ENCODE results near the gene HNRNPA1. TPM values are rescaled to one million over a fixed set of nuclear protein-coding genes. Genes with fewer than 3 reads are reported as not detected.
A peak's percentile ranks its signal among the peaks of the same experiment; 100 is the strongest.

HNRNPA1 gene
- total and polyA plus RNA-seq, 9 of the 15 experiments (the other 6 are each of a cell fraction or from before 2014, with no cell fraction given) = 1,166 to 2,703 (median 1,815) TPM

GRCh38 chr12:54287261-54288157 lies 7.0 kb downstream of the HNRNPA1 start (continued):
- TF ChIP-seq PBX2 (CRISPR knock-in tag; IDR thresholded peaks at IDR 0.05; ENCODE audit: low read depth) = no peak
- TF ChIP-seq PBX2 (tag; conservative IDR thresholded peaks at IDR 0.05; ENCODE audit: low read depth) = no peak
- peak; percentile 52; the same call in 1 of the 2 replicates for TF ChIP-seq THRAP3 (IDR thresholded peaks at IDR 0.05; ENCODE audit: borderline replicate concordance)
- no peak for TF ChIP-seq PHB2 (IDR thresholded peaks at IDR 0.05; ENCODE audit: low read depth)
- TF ChIP-seq MXI1 (IDR thresholded peaks at IDR 0.05; ENCODE audit: low read depth, low read length) = 0 out of 2 replicates have a peak, but pooled peaks have one; percentile 21
- TF ChIP-seq SP1 (CRISPR knock-in tag; IDR thresholded peaks at IDR 0.05) = peak; percentile 52; the same call in 1 of the 2 replicates
- TF ChIP-seq FOSL1 (tag; conservative IDR thresholded peaks at IDR 0.05) = no peak
- TF ChIP-seq POLR2B (IDR thresholded peaks at IDR 0.05; ENCODE audit: low read depth, partially characterized antibody) = peak; percentile 88
- 0 out of 2 replicates have a peak, but pooled peaks have one; percentile 8 for TF ChIP-seq SNIP1 (IDR thresholded peaks at IDR 0.05; ENCODE audit: low read depth)
- no peak for TF ChIP-seq ZNF12 (CRISPR knock-in tag; IDR thresholded peaks at IDR 0.05)
- no peak for TF ChIP-seq RBM39 (optimal IDR thresholded peaks at IDR 0.05; ENCODE audit: low read depth, low read length)
- TF ChIP-seq ZNF407 (IDR thresholded peaks at IDR 0.05; ENCODE audit: low read depth) = no peak
- no peak for TF ChIP-seq NCOR1 (IDR thresholded peaks at IDR 0.05)
- TF ChIP-seq MTA1 (IDR thresholded peaks at IDR 0.05; ENCODE audit: borderline replicate concordance) = no peak
- TF ChIP-seq ZNF134 (CRISPR knock-in tag; conservative IDR thresholded peaks at IDR 0.05) = no peak
- no peak for TF ChIP-seq HDGF (IDR thresholded peaks at IDR 0.05)
- no peak for TF ChIP-seq MTF1 (CRISPR knock-in tag; IDR thresholded peaks at IDR 0.05; ENCODE audit: borderline replicate concordance)
- no peak for TF ChIP-seq BDP1 (IDR thresholded peaks at IDR 0.05; ENCODE audit: insufficient read depth, insufficient read length)
- TF ChIP-seq CHD1 (IDR thresholded peaks at IDR 0.05; ENCODE audit: low read length) = peak; percentile 70

Data from K562 (cell line).